ENCODE data around the gene C3.
"Not testable (repeated sequence)": the region's sequence is repeated elsewhere in the genome, so short reads cannot be mapped to it uniquely, and the experiment has no call there.

C3 gene

GRCh38 chr19:6710273-6711077 is 10.0 kb downstream of the C3 start:
- no peak for TF ChIP-seq CTCF (IDR thresholded peaks at IDR 0.05; ENCODE audit: borderline replicate concordance, control extremely low read depth, extremely low read depth, insufficient read depth, missing control alignments)
- DNase-seq (ENCODE audit: low spot score) = peak; percentile 58
- in situ Hi-C loops (cut with MboI; ENCODE audit: low sequenced_read_pairs, unreplicated experiment) = no loop called here

GRCh38 chr19:6709549-6709948 is 10.9 kb downstream of the C3 start:
- DNase-seq (ENCODE audit: low spot score) = no peak
- in situ Hi-C loops (cut with MboI; ENCODE audit: low sequenced_read_pairs, unreplicated experiment) = no loop called here
- TF ChIP-seq CTCF (IDR thresholded peaks at IDR 0.05; ENCODE audit: borderline replicate concordance, control extremely low read depth, extremely low read depth, insufficient read depth, missing control alignments) = no peak

- DNase-seq (ENCODE audit: low spot score); in situ Hi-C loops (cut with MboI; ENCODE audit: low sequenced_read_pairs, unreplicated experiment): not testable (repeated sequence)
Observed at GRCh38 chr19:6708913-6709312, 11.5 kb downstream of the C3 start.

GRCh38 chr19:6708346-6708745 is 12.1 kb downstream of the C3 start:
- in situ Hi-C loops (cut with MboI; ENCODE audit: low sequenced_read_pairs, unreplicated experiment) = no loop called here
- no peak for TF ChIP-seq CTCF (IDR thresholded peaks at IDR 0.05; ENCODE audit: borderline replicate concordance, control extremely low read depth, extremely low read depth, insufficient read depth, missing control alignments)
- DNase-seq (ENCODE audit: low spot score) = no peak

GRCh38 chr19:6707658-6708018 is 12.8 kb downstream of the C3 start:
- in situ Hi-C loops (cut with MboI; ENCODE audit: low sequenced_read_pairs, unreplicated experiment) = no loop called here
- TF ChIP-seq CTCF (IDR thresholded peaks at IDR 0.05; ENCODE audit: borderline replicate concordance, control extremely low read depth, extremely low read depth, insufficient read depth, missing control alignments) = no peak
- no peak for DNase-seq (ENCODE audit: low spot score)

- no peak for TF ChIP-seq CTCF (IDR thresholded peaks at IDR 0.05; ENCODE audit: borderline replicate concordance, control extremely low read depth, extremely low read depth, insufficient read depth, missing control alignments)
- DNase-seq (ENCODE audit: low spot score) = no peak
- in situ Hi-C loops (cut with MboI; ENCODE audit: low sequenced_read_pairs, unreplicated experiment) = no loop called here
Observed at GRCh38 chr19:6707011-6707657, 13.3 kb downstream of the C3 start.

- in situ Hi-C loops (cut with MboI; ENCODE audit: low sequenced_read_pairs, unreplicated experiment) = no loop called here
- TF ChIP-seq CTCF (IDR thresholded peaks at IDR 0.05; ENCODE audit: borderline replicate concordance, control extremely low read depth, extremely low read depth, insufficient read depth, missing control alignments) = no peak
- DNase-seq (ENCODE audit: low spot score) = no peak
Observed at GRCh38 chr19:6706633-6706958, 13.9 kb downstream of the C3 start.
